ENCODE data around the gene SUGCT. TPM values are rescaled to one million over a fixed set of nuclear protein-coding genes. Genes with fewer than 3 reads are reported as not detected.

The SUGCT gene
- total and polyA plus RNA-seq, 7 donors, result 2.4 to 7.3 (median 3.2) TPM

DNA sequence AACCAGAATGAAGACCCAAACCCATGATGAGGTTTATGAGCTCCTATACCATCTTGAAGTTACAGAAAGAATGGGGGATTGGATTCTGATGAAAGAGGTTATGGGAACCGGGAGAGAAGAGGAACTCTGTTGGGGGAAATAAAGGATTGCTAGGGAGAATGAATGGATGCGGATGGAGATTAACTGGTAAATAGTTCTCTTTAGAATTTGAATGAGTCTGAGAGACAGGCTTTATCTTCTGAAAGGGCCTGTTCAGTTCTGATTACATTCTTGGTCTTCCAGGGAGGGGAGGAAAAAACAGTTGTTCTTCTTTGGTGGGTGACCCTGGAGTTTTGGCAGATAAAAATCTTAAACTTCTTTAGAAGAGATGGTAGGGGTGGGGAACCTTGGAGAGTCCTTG lies 13.9 kb downstream of the SUGCT start:
- H3K4me1 ChIP-seq, result no peaks in the 10 kb centered on the region
- TF ChIP-seq, protein P1, sequence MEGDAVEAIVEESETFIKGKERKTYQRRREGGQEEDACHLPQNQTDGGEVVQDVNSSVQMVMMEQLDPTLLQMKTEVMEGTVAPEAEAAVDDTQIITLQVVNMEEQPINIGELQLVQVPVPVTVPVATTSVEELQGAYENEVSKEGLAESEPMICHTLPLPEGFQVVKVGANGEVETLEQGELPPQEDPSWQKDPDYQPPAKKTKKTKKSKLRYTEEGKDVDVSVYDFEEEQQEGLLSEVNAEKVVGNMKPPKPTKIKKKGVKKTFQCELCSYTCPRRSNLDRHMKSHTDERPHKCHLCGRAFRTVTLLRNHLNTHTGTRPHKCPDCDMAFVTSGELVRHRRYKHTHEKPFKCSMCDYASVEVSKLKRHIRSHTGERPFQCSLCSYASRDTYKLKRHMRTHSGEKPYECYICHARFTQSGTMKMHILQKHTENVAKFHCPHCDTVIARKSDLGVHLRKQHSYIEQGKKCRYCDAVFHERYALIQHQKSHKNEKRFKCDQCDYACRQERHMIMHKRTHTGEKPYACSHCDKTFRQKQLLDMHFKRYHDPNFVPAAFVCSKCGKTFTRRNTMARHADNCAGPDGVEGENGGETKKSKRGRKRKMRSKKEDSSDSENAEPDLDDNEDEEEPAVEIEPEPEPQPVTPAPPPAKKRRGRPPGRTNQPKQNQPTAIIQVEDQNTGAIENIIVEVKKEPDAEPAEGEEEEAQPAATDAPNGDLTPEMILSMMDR (IDR thresholded peaks at IDR 0.05), result no peak
- H3K36me3 ChIP-seq (ENCODE audit: insufficient read depth in 1 of 2, low read depth in 1 of 2), result no peaks in the 10 kb centered on the region
- intact Hi-C loops (cut with DNase I), result no loop called here
- ATAC-seq (no peak), DNase-seq (no peak)
- H3K9me3 ChIP-seq, result no peaks in the 10 kb centered on the region
- no peaks in the 10 kb centered on the region for H3K27me3 ChIP-seq (ENCODE audit: insufficient read depth in 3 of 3, low read length in 2 of 3)
- no peak overlapping the region for H3K4me3 ChIP-seq
- 85 to 92% (median 89%) methylated on average over 2 of the region's 2 CpGs for WGBS, 3 donors
- no peak overlapping the region for H3K27ac ChIP-seq

DNA sequence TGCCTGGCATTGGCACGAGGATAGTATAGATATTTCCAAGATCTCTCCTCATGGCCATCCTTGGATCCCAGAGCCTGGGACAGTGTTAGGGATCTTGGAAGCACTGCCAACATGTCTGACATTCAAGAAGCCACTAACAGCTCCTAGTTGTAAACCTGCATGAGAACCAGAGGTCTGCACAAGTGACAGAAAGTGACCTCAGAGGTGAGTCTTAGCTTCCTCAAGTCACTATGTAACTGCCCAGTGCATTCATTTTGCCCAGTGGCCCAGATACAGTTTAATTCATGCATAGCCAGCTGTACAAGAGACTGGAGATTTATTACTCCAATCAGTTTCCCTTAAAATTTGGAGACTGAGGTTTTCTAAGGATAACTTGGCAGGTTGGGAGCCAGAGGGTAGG lies 16.7 kb downstream of the SUGCT start:
- intact Hi-C loops (cut with DNase I), result no loop called here

DNA sequence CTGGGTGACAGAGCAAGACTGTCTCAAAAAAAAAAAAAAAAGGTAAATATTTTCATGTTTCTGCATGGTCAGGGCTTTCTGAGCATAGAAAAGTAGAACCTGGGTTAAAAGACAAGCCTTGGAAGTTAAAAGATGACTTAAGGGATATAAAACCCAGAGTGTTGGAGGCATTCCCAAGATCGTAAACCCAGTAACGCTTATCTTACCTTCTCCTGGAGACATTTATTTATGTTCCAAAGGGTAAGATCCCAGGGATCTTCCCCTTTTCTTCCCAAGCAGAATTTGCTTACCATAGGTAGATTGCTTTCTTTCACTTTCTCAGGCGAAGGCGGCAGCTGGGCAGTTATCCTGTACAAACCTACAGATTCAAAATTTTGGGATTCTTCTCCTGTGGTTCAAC lies 22.2 kb downstream of the SUGCT start:
- Histone ChIP-seq H3K4me3 (no peak overlapping the region), H3K36me3 (ENCODE audit: insufficient read depth in 1 of 2, low read depth in 1 of 2) (no peaks in the 10 kb centered on the region), H3K27ac (no peak overlapping the region), H3K9me3 (no peaks in the 10 kb centered on the region), H3K27me3 (ENCODE audit: insufficient read depth in 3 of 3, low read length in 2 of 3) (no peaks in the 10 kb centered on the region), H3K4me1 (no peaks in the 10 kb centered on the region)
- ATAC-seq (no peak), DNase-seq (no peak)
- 82 to 90% (median 88%) methylated on average over 4 of the region's 4 CpGs for WGBS, 3 donors
- intact Hi-C loops (cut with DNase I), result no loop called here
- TF ChIP-seq, protein P1 (IDR thresholded peaks at IDR 0.05), result no peak

More for the DNA sequence above, 16.7 kb downstream of the SUGCT start:
- no peak overlapping the region for H3K4me3 ChIP-seq
- H3K36me3 ChIP-seq (ENCODE audit: insufficient read depth in 1 of 2, low read depth in 1 of 2), result no peaks in the 10 kb centered on the region
- H3K27me3 ChIP-seq (ENCODE audit: insufficient read depth in 3 of 3, low read length in 2 of 3), result no peaks in the 10 kb centered on the region
- H3K27ac ChIP-seq, result no peak overlapping the region
- ATAC-seq (no peak), DNase-seq (no peak)
- H3K4me1 ChIP-seq, result no peaks in the 10 kb centered on the region
- TF ChIP-seq, protein P1 (IDR thresholded peaks at IDR 0.05), result no peak
- no peaks in the 10 kb centered on the region for H3K9me3 ChIP-seq
- 68 to 81% (median 80%) methylated on average over 1 of the region's 1 CpG for WGBS, 3 donors

- Histone ChIP-seq H3K4me3 (no peak overlapping the region), H3K36me3 (ENCODE audit: insufficient read depth in 1 of 2, low read depth in 1 of 2) (no peaks in the 10 kb centered on the region), H3K27ac (no peak overlapping the region), H3K9me3 (no peaks in the 10 kb centered on the region), H3K4me1 (no peaks in the 10 kb centered on the region), H3K27me3 (ENCODE audit: insufficient read depth in 3 of 3, low read length in 2 of 3) (no peaks in the 10 kb centered on the region)
- WGBS, 3 donors, result 90 to 93% (median 91%) methylated on average over 2 of the region's 2 CpGs
- intact Hi-C loops (cut with DNase I), result no loop called here
- TF ChIP-seq, protein P1 (IDR thresholded peaks at IDR 0.05), result no peak
- DNase-seq (no peak), ATAC-seq (no peak)
These were observed 27.7 kb downstream of the SUGCT start for GRCh38 chr7:40162516-40162915.

DNA sequence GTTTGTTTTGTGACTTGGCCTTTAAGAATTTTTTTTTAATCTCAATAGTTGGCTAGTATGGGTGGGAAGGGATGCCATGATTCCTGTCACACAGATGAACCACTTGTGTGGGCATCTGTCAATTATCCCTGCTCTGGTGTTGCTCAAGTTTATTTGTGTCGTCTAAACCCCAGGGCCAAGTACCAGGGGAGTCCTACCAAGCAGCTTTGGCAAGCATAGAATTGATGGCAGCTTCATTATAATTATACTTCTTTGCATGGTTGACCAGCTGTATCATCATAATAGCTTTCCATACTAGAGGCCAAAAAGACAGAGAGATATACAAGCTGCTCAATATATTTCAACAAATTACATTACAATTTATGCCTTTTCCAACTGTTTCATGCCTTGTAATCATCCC lies 30.4 kb downstream of the SUGCT start:
- Histone ChIP-seq H3K27ac (no peak overlapping the region), H3K9me3 (no peaks in the 10 kb centered on the region), H3K4me1 (no peaks in the 10 kb centered on the region), H3K36me3 (ENCODE audit: insufficient read depth in 1 of 2, low read depth in 1 of 2) (no peaks in the 10 kb centered on the region), H3K4me3 (no peak overlapping the region), H3K27me3 (ENCODE audit: insufficient read depth in 3 of 3, low read length in 2 of 3) (no peaks in the 10 kb centered on the region)
- no peak for ATAC-seq
- intact Hi-C loops (cut with DNase I), result no loop called here
- DNase-seq, result no peak
- 25 to 39% (median 29%) methylated on average over 1 of the region's 1 CpG for WGBS, 3 donors
- TF ChIP-seq, protein P1 (IDR thresholded peaks at IDR 0.05), result no peak
